ENCODE results near the gene FSTL4. TPM values are rescaled to one million over a fixed set of nuclear protein-coding genes. Genes with fewer than 3 reads are reported as not detected.

FSTL4 gene
- total RNA-seq, 2 donors from 2014 or later = 4.5 to 10.1 TPM

DNA sequence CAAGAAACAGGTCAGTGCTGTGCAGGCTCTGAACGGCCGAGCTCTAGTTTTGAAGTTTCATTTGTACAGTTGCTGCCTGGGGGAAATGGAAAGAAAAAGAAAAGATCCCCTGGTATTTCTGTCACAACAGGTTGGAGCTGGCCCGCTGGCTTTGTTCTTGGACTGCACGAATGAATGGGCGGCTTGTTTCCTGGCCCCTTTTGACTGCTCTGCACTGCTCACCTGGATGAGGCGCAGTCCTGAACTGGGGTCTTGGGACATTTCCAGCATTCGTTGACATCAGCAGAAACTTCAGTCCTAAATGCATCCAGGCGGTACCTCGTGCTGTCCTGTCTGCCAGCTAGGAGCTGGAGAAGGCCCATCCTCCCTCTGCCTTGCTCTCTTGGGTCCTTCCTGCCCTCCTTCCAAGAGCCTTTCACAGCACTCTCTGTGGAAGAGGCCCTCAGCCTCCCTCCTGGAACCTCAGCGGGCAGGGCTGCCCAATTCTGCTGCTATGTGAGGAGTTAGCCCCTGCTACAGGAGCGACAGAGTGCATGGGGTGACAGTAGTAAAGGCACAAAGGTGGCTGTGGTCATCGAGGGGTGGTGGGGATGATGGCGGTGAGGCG, 189.2 kb downstream of the FSTL4 start:
- DNase-seq (ENCODE audit: low spot score) = peak; percentile 43
- no peaks in the 10 kb centered on the region for H3K4me1 ChIP-seq (replicated peaks)
- no peaks in the 10 kb centered on the region for H3K27me3 ChIP-seq (replicated peaks; ENCODE audit: insufficient read depth)
- intact Hi-C loops (cut with DNase I) = loop anchor here (5.0 kb wide), 2 partner anchors 189 to 444 kb away; partner anchors contain the start of gene FSTL4
- H3K4me3 ChIP-seq = no peak overlapping the region
- H3K27ac ChIP-seq = peak overlapping the region in 1 of 2 donors; percentile 41
- no peaks in the 10 kb centered on the region for H3K9me3 ChIP-seq
- no peaks in the 10 kb centered on the region for H3K36me3 ChIP-seq
- 57% methylated on average over 14 of the region's 14 CpGs for WGBS
- TF ChIP-seq POLR2A (IDR thresholded peaks at IDR 0.05) (no peak), POLR2AphosphoS5 (IDR thresholded peaks at IDR 0.05) (no peak)
- TF ChIP-seq, protein P1, sequence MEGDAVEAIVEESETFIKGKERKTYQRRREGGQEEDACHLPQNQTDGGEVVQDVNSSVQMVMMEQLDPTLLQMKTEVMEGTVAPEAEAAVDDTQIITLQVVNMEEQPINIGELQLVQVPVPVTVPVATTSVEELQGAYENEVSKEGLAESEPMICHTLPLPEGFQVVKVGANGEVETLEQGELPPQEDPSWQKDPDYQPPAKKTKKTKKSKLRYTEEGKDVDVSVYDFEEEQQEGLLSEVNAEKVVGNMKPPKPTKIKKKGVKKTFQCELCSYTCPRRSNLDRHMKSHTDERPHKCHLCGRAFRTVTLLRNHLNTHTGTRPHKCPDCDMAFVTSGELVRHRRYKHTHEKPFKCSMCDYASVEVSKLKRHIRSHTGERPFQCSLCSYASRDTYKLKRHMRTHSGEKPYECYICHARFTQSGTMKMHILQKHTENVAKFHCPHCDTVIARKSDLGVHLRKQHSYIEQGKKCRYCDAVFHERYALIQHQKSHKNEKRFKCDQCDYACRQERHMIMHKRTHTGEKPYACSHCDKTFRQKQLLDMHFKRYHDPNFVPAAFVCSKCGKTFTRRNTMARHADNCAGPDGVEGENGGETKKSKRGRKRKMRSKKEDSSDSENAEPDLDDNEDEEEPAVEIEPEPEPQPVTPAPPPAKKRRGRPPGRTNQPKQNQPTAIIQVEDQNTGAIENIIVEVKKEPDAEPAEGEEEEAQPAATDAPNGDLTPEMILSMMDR (IDR thresholded peaks at IDR 0.05) = no peak

DNA sequence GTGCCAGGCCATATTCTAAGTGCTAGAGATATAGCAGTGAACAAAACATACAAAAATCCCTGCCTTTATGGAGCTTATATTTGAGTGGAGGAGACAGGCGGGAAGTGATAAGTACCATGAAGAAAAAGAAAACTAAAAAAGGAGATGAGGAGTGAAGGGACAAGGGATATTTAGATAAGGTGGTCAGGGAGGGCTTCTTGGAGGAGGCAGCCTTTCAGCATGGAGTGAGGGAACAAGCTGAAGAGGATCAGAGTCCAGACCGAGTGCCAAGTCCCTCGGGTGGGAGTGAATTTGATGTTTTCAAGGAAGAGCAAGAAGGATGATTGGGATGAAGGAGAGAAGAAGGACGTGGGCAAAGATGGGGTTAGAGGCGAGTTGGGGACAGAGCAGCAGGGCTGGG, 190.5 kb downstream of the FSTL4 start:
- Histone ChIP-seq H3K9me3 (no peaks in the 10 kb centered on the region), H3K27ac (peak overlapping the region in 1 of 2 donors; percentile 41), H3K27me3 (replicated peaks; ENCODE audit: insufficient read depth) (no peaks in the 10 kb centered on the region), H3K4me1 (replicated peaks) (no peaks in the 10 kb centered on the region), H3K36me3 (no peaks in the 10 kb centered on the region), H3K4me3 (no peak overlapping the region)
- WGBS = 62% methylated on average over 5 of the region's 5 CpGs
- intact Hi-C loops (cut with DNase I) = loop anchor here (5.0 kb wide), 2 partner anchors 190 to 445 kb away; partner anchors contain the start of gene FSTL4
- TF ChIP-seq, protein P1 (IDR thresholded peaks at IDR 0.05) = no peak
- TF ChIP-seq POLR2AphosphoS5 (IDR thresholded peaks at IDR 0.05) (no peak), POLR2A (IDR thresholded peaks at IDR 0.05) (no peak)
- no peak for DNase-seq (ENCODE audit: low spot score)

DNA sequence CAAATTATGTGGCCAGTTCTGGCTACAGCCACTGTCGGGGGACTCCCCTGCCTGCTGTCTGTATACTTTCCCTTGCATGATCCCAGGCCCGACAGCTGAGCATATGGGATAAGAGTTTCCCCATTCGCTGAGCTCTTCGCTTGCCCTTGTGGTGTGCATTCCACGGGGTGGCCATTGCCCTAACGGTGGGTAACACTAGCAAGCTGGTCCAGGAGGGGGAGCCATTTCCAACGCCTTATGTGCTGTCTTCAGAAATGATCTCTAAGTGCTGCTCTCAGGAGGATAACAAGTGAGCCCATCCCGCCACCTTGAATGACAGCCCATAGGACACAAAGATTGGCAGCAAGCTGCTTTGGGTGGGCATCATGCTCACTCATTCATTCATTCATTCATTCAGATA, 190.9 kb downstream of the FSTL4 start:
- TF ChIP-seq POLR2AphosphoS5 (IDR thresholded peaks at IDR 0.05) (no peak), POLR2A (IDR thresholded peaks at IDR 0.05) (no peak)
- TF ChIP-seq, protein P1 (IDR thresholded peaks at IDR 0.05) = no peak
- 76% methylated on average over 8 of the region's 8 CpGs for WGBS
- Histone ChIP-seq H3K4me3 (no peak overlapping the region), H3K9me3 (no peaks in the 10 kb centered on the region), H3K36me3 (no peaks in the 10 kb centered on the region), H3K27ac (no peak overlapping the region), H3K4me1 (replicated peaks) (no peaks in the 10 kb centered on the region), H3K27me3 (replicated peaks; ENCODE audit: insufficient read depth) (no peaks in the 10 kb centered on the region)
- intact Hi-C loops (cut with DNase I) = loop anchor here (5.0 kb wide), 2 partner anchors 191 to 446 kb away; partner anchors contain the start of gene FSTL4
- DNase-seq (ENCODE audit: low spot score) = no peak

DNA sequence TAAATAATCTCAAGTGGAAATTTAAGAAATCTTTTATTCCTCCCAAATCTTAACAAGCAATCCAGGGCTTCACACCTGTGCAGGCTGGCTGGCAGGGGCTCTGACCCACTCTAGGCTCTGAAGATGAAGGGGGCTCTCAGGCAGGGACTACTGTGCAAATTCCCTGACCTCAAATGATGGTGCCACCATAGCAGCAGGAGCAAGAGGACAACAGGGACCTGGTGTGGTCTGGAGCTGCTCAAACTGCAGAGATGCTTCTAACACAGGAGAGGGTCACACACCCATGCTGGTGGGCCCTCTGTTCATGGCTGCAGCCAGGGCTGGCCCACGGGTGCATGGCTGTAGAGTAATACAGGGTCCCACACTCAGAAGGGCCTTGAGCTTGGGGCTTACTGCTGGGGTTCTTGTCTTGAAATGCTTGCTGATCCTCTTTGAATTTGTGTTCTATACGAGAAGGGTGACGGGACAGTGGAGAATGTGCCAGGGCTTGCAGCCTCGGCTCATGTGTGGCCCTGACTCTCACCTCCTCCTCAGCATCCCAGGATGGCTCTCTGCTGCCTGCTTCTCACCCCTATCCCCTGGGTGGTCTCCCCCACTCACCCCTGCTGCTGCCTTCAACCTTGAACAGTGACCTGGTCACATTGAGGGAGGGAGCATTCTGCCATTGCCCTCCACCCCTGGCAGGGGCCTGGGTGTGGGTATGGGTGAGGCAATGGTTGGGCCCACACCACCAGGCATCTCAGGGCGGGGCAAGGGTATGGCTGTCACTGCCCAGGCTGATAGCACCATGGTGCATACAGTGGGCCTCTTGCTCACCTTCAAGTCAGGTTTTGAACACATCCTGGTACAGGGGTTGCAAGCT, 191.7 kb downstream of the FSTL4 start:
- WGBS = 90% methylated on average over 5 of the region's 5 CpGs
- Histone ChIP-seq H3K9me3 (no peaks in the 10 kb centered on the region), H3K4me3 (no peak overlapping the region), H3K4me1 (replicated peaks) (no peaks in the 10 kb centered on the region), H3K27me3 (replicated peaks; ENCODE audit: insufficient read depth) (no peaks in the 10 kb centered on the region), H3K27ac (no peak overlapping the region), H3K36me3 (no peaks in the 10 kb centered on the region)
- intact Hi-C loops (cut with DNase I) = loop anchor here (5.0 kb wide), 2 partner anchors 192 to 447 kb away; partner anchors contain the start of gene FSTL4
- no peak for TF ChIP-seq POLR2A (IDR thresholded peaks at IDR 0.05)
- TF ChIP-seq POLR2AphosphoS5 (IDR thresholded peaks at IDR 0.05) = no peak
- TF ChIP-seq, protein P1 (IDR thresholded peaks at IDR 0.05) = no peak
- DNase-seq (ENCODE audit: low spot score) = no peak

Data from prostate gland (tissue), 2 donors.